ENCODE results near the gene LRRK1. TPM values are rescaled to one million over a fixed set of nuclear protein-coding genes. Genes with fewer than 3 reads are reported as not detected.

The LRRK1 gene
- total RNA-seq, 1 experiment from 2014 or later = 7.6 TPM

GRCh38 chr15:101003706-101004105 lies 84.5 kb downstream of the LRRK1 start:
- peaks cover 37% of the 10 kb centered on the region for H3K4me1 Mint-ChIP-seq
- no peak for TF ChIP-seq CBFB (CRISPR knock-in tag; IDR thresholded peaks at IDR 0.05; ENCODE audit: low read depth)
- TF ChIP-seq JUN (CRISPR knock-in tag; IDR thresholded peaks at IDR 0.05) = no peak
- no peak for TF ChIP-seq IRF2 (CRISPR knock-in tag; IDR thresholded peaks at IDR 0.05; ENCODE audit: borderline replicate concordance, low read depth)
- no peak for TF ChIP-seq MYBL2 (CRISPR knock-in tag; IDR thresholded peaks at IDR 0.05)
- no peak for TF ChIP-seq NR1H2 (CRISPR knock-in tag; IDR thresholded peaks at IDR 0.05)
- TF ChIP-seq FOXJ3 (CRISPR knock-in tag; IDR thresholded peaks at IDR 0.05; ENCODE audit: borderline replicate concordance) = no peak
- TF ChIP-seq AR (CRISPR knock-in tag; IDR thresholded peaks at IDR 0.05) = no peak
- TF ChIP-seq ATF3 (CRISPR knock-in tag; conservative IDR thresholded peaks at IDR 0.05) = no peak
- no peak for TF ChIP-seq ZNF425 (CRISPR knock-in tag; conservative IDR thresholded peaks at IDR 0.05)
- TF ChIP-seq SMAD4 (CRISPR knock-in tag; IDR thresholded peaks at IDR 0.05) = no peak
- TF ChIP-seq MLX (CRISPR knock-in tag; IDR thresholded peaks at IDR 0.05) = no peak
- no peak for TF ChIP-seq ZSCAN18 (CRISPR knock-in tag; IDR thresholded peaks at IDR 0.05)
- TF ChIP-seq RORB (CRISPR knock-in tag; IDR thresholded peaks at IDR 0.05) = no peak
- no peak for TF ChIP-seq ATF2 (CRISPR knock-in tag; IDR thresholded peaks at IDR 0.05; ENCODE audit: borderline replicate concordance, low read depth)
- TF ChIP-seq NFATC4 (CRISPR knock-in tag; IDR thresholded peaks at IDR 0.05) = no peak
- no peak for TF ChIP-seq ZNF219 (CRISPR knock-in tag; IDR thresholded peaks at IDR 0.05; ENCODE audit: borderline replicate concordance)
- POLR2A ChIA-PET = no interaction called here

GRCh38 chr15:101004500-101004899 lies 85.3 kb downstream of the LRRK1 start:
- DNase-seq (ENCODE audit: low spot score) (no peak), ATAC-seq (no peak)
- peaks cover 17% of the 10 kb centered on the region for H3K27me3 Mint-ChIP-seq (ENCODE audit: low read depth)
- no peak overlapping the region for H3K4me3 Mint-ChIP-seq
- TF ChIP-seq ZNF121 (CRISPR knock-in tag; IDR thresholded peaks at IDR 0.05) = no peak
- TF ChIP-seq CDX4 (CRISPR knock-in tag; IDR thresholded peaks at IDR 0.05; ENCODE audit: borderline replicate concordance) = no peak
- TF ChIP-seq TEAD4 (CRISPR knock-in tag; IDR thresholded peaks at IDR 0.05) = no peak
- no peak overlapping the region for H3K27ac Mint-ChIP-seq
- peaks cover 19% of the 10 kb centered on the region for H3K36me3 Mint-ChIP-seq
- peaks cover 31% of the 10 kb centered on the region for H3K9me3 Mint-ChIP-seq
- H3K4me1 Mint-ChIP-seq = peaks cover 39% of the 10 kb centered on the region
- CTCF ChIA-PET = interaction anchor here (1.3 kb wide), 1 partner anchor 86 kb away, joined by 6 read pairs; no protein-coding TSS in a partner anchor
- POLR2A ChIA-PET = no interaction called here

More at GRCh38 chr15:101003706-101004105, 84.5 kb downstream of the LRRK1 start:
- Mint-ChIP-seq H3K9me3 (peaks cover 31% of the 10 kb centered on the region), H3K27me3 (ENCODE audit: low read depth) (peaks cover 17% of the 10 kb centered on the region), H3K27ac (no peak overlapping the region), H3K4me3 (no peak overlapping the region), H3K36me3 (peaks cover 19% of the 10 kb centered on the region)
- CTCF ChIA-PET = interaction anchor here (1.3 kb wide), 1 partner anchor 85 kb away, joined by 6 read pairs; no protein-coding TSS in a partner anchor
- DNase-seq (ENCODE audit: low spot score) (no peak), ATAC-seq (no peak)

Data from WTC11 (cell line).